NCI-H1694 treated with DMSO at 0.1 percent for 48 hours (cell line): ENCODE results near the gene ZSWIM7.
A peak's percentile ranks its signal among the peaks of the same experiment; 100 is the strongest.

Source experiments
- DNase-seq: peaks from one replicate; lab custom pipeline; 2025; lab: John Stamatoyannopoulos, UW

ZSWIM7 gene, protein sequence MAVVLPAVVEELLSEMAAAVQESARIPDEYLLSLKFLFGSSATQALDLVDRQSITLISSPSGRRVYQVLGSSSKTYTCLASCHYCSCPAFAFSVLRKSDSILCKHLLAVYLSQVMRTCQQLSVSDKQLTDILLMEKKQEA

DNA sequence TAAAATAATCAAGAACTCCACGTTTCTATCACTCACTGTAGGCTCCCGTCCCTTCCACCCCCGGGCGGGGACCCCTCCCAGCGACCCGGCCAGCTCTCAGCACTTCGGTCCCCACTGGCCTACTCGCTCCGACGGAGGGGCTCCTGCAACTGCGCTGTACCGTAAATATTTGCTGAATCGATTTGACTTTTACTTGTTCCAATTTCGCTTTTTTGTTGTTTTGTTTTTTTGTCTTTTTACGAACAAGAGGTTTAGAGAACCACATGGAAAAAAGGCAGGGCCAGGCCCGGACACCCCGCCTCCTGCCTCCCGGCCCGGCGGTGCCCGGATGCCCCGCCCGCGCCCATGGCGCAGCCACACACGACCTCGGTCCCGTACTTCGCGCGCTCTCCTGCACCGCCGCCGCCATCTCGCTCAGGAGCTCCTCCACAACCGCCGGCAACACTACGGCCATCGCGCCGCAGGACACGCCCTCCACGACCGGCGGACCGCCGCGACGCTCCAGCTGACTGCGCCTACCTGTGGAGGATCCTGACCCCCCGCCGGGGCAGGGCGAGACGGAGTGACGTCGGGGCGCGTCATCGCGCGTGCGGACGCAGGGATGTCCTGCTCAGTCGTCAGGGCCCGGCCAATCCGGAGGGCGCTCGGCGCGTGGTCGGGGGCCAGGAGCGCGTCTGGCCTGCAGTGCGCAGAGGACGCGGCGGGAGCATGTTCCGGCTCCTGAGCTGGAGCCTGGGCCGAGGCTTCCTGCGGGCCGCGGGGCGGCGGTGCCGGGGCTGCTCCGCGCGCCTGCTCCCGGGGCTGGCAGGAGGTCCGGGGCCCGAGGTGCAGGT is at the start of gene ZSWIM7, which contains the start of gene TTC19:
Gene ZSWIM7, minus strand, starts transcription at position 564 of the 833 bp plus-strand sequence. Its CDS starts 110 bp downstream, at position 454.
Gene TTC19, plus strand, starts transcription at position 684 of the 833 bp plus-strand sequence. Its CDS starts 25 bp downstream, at position 709.
- peak; percentile 83 for DNase-seq

- no peak for DNase-seq
Measured at GRCh38 chr17:16048811-16049449, 49.4 kb upstream of the ZSWIM7 start.

- DNase-seq: no peak
Measured at GRCh38 chr17:16046966-16047365, 47.5 kb upstream of the ZSWIM7 start.

DNA sequence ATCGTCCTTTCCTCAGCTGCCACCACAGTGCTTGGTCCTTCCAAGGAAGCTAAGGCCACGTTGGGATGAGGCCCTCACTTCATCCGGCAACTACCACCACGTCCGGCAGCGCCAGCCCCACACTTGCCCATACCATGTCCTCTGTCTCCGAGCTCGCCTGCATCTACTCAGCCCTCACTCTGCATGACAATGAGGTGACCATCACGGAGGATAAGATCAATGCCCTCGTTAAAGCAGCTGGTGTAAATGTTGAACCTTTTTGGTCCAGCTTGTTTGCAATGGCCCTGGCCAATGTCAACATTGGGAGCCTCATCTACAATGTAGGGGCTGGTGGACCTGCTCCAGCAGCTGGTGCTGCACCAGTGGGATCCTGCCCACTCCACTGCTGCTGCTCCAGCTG is 45.0 kb upstream of the ZSWIM7 start:
- DNase-seq: no peak

DNA sequence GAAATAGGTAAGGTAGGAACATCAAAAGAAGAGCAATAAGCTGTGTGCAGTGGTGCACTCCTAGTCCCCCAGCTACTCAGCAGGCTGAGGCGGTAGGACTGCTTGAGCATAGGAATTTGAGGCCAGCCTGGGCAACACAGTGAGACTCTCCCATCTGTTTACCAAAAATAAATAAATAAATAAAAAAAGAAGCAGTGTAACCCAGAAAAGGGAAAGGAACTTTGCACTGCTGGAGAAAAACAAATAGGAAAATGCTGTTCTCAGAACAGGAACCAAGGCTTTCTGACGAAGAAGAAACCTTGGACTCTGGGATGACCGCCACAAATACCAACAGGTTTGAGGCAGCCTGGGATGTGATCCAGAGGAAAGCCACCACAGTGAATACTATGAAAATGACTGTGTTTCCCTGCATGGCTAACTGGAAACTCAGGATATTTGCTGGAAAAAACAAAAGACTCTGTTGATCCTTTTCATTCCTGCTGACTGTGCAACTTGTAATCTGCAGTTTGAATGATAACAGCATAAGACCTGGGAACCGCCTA is 41.3 kb upstream of the ZSWIM7 start:
- no peak for DNase-seq

DNA sequence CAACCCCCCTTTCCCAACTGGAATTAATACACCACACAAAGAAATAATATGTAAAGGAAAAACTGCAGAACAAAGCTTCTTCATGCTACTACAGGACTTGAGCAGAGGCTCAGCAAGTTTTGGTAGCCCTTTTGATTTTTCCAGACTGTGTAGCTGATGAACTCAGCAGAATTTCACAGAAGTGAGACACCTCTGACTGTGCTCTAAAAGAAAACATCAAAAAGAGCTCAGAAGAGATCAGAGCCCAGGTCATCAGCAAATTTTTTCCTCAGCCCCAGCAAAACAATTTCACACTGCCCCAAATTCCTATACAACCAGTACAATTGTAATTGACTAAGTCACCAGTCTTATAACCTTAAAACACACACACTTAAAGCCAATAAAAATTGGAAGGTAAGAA is 38.1 kb upstream of the ZSWIM7 start:
- no peak for DNase-seq

- DNase-seq: no peak
Measured at GRCh38 chr17:16036261-16036660, 36.8 kb upstream of the ZSWIM7 start.

DNA sequence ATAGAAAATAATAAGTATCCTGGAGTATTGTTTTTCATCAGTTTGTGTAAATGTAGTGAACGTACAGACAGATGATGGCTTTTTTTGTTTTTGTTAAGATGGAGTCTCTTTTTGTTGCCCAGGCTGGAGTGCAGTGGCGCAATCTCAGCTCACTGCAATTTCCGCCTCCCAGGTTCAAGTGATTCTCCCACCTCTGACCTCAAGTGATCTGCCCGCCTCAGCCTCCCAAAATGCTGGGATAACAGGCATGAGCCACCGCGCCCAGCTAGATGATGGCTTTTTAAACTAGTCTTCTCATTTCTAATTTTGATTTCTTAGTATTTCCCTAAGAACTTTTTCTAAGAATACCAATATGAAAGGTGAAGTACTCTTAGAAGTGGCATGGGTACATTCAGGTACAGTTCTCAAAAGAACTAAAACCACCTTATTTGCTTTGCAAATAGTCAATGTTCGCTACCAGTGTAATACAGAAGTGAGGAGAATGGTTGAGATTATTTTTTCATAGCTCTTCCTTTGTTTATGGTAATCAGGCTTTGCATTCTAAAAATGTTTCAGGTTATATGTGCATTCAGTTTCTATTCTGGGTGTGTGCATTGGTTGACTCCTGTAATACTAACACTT is 34.3 kb upstream of the ZSWIM7 start:
- no peak for DNase-seq

DNA sequence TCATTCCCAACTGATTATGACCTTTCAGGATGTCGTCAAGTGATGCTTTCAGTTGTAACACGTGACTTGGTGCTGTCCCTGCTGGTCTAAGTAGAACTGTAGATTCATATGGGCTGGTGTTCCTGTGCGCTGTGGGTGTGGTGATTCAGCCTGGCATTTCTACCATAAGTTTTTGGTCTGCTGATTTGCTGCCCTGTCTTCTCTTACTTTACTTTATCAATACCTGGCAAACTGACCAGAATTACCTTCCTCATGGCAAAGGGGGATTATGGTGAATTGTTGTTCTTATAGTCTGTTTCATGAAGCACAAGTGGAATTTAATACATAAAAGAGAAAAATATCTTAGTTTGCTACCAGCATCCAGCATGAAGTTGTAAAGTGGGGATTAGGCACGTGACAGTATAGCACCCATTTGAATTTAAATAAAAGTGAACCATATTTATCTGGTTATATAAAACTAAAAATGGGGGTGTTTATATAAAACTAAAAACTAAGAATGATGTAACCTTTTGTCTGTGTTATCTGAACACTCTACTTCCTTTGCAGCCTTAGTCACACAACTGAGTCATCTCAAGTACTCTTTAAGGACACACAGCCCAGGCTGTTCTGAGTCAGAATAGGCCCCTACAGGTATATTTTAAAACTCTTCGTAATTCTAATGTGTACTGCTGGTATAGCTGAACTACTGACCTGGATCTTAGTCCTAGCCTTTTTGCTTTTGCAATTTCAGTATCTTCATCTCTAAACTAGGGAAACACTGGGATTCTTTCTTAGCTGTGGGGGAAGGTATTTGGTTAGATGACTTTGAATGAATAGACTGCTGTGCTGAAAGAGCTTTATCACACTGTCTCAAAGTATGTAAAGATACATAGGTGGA is 28.4 kb upstream of the ZSWIM7 start:
- DNase-seq: no peak

DNA sequence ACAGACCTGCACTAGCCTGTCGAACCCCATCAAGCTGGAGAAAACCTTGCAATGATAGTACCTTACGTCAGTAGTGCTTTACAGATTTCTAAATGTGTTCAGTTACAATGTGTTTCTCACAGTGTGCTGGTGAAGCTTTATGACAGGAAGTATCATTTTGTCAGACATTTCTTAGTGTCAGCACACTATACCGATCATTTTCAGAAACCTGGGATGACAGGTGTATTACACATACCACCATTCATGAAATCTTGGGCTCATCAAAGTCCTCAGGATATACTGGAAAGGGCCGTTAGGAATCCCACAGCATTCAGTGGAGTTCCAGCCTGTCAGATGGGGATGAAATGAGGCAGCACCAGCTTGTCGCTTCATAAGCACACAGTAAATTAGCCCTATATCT is 27.4 kb upstream of the ZSWIM7 start:
- no peak for DNase-seq

- no peak for DNase-seq
Measured at GRCh38 chr17:16025202-16025601, 25.7 kb upstream of the ZSWIM7 start.

DNA sequence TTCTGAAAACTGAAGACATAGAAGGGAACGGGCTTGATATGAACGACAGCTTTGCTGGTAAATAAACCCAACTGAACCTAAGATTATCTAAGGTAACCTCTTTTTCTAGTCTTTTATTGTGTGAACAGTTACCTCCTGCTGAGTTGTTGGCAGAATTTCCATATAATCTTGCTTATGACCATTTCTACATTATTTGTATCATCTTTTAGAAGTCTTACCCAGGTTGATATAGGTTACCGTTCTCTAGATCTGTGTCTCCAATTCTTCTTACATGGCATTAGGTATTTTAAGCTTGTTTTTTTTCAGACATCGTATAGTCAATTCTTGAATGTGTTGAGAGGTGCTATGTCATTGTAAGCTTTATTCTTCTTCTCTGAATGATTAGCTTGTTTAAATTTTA is 24.4 kb upstream of the ZSWIM7 start:
- DNase-seq: no peak

DNA sequence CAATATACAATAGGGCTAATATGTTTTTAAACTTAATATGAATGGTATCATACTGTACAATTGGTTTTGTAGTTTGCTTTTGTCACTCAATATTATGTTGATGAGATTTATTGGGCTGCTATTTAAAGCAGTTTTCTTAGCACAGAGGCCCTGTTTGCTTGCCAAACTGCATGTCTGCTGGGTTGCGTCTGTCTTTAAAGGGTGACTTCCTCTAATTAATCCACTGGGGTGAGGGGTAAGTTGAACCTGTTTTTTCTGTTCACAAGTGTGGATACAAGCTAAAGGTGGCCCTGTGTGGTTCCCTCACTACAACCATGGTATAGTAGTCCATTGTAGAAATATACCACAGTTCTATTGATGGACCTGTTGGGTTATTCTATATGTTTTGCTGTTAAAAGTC is 19.8 kb upstream of the ZSWIM7 start:
- no peak for DNase-seq

GRCh38 chr17:16013943-16014407 is 14.5 kb upstream of the ZSWIM7 start:
- DNase-seq: peak; percentile 52

DNA sequence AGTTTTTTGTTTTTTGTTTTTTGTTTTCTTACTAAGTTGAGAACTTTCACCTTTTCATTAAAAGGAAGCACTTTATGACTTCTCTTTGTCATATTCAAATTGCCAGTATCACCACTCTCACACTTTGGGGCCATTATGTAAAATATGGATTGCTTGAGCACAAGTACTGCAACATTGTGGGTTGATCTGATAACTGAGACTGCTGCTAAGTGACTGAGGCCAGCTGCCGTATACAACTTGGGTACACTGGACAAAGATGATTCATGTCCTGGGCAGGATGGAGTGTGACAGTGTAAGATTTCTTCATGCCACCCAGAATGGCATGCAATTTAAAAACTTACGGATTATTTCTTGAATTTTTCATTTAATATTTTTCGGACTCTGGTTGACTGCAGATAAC is 7.9 kb upstream of the ZSWIM7 start:
- no peak for DNase-seq

- no peak for DNase-seq
Measured at GRCh38 chr17:16005636-16006035, 6.1 kb upstream of the ZSWIM7 start.

- no peak for DNase-seq
Measured at GRCh38 chr17:16003841-16004240, 4.3 kb upstream of the ZSWIM7 start.

DNA sequence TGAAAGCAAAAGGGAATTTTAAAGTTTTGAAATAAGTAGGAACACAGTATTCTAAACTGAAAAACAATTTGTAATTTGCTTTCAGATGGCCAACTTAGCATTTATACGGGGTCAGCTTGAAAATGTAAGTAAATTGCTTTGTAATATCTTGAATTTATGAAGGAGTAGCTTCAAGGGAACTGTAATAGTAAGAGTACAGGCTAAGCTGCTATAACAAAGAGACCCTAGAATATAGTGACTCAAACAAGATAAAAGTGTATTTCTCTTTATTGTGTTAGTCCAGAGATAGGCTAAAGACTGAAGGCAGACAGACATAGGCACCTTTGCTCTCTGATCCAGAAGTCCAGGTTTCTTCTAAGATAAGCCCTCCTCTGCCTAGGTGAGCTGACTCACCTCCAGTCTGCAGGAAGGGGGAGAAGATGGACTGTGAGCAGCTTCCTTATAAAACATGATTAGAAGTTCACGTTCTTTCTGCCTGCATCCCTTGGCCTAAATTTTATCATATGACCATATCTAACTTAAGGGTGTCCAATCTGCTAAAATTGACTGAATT is 3.3 kb upstream of the ZSWIM7 start:
- no peak for DNase-seq

DNA sequence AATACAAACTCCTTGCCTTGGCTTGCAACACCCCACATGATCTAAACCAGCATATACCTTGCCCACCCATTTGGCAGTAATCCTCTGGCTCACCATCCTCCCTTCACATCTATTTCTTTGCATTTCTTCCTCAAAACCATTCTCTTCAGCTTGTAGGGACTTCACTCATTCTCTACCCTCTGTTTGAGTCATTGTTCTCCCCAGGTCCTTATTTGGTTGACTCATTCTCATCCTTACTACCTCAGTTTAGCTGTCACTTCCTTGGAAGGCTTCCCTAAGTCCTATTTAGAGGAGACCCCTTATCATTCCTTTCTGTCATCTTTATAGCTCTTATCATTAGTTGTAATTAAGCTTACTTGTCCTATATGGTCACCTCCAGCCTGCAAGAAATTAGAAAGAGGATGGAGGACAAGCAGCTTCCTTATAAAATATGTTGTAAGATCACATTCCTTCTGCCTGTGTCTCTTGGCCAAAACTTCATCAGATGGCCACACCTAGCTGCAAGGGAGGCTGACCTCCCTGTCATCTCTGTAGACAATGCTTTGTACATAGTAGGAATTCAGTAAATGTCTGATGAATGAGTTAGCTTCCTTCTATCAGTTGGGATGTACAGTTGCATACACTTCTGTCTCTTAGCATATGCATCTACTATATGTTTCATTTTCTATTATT is 1.9 kb upstream of the ZSWIM7 start:
- no peak for DNase-seq
